Omental fat pad (tissue), 4 donors: ENCODE results near the gene AOPEP. TPM values are rescaled to one million over a fixed set of nuclear protein-coding genes. Genes with fewer than 3 reads are reported as not detected.

Experiments
- ATAC-seq: fragments of 150-250 bp; one replicate; pipeline ENCODE4 v1.9.1; 2016; ENCODE audit warnings: mild to moderate bottlenecking, moderate library complexity; ENCODE audit not compliant: low FRiP score
- DNase-seq: peaks from one replicate; pipeline ENCODE4 v3.0.0-alpha.2; 2019; ENCODE audit warnings: low spot score
- total RNA-seq, 4 donors: library from RNA; depleted of rRNA; stranded (reverse); fragments of >200 nt; gene quantifications; one replicate each; pipeline ENCODE4 v1.1.0, GENCODE V29; 2016
- TF ChIP-seq, protein P1 (sequence below), 3 donors: fragments of 450-650 bp; IDR thresholded peaks; one replicate each; pipeline ENCODE4 v1.5.1; 2016 to 2017; ENCODE audit warnings: antibody characterized with exemption in 3 of 3, mild to moderate bottlenecking in 3 of 3, moderate library complexity in 2 of 3

The AOPEP gene
- total RNA-seq, 4 donors from 2014 or later = 45.9 to 102 (median 55.1) TPM

DNA sequence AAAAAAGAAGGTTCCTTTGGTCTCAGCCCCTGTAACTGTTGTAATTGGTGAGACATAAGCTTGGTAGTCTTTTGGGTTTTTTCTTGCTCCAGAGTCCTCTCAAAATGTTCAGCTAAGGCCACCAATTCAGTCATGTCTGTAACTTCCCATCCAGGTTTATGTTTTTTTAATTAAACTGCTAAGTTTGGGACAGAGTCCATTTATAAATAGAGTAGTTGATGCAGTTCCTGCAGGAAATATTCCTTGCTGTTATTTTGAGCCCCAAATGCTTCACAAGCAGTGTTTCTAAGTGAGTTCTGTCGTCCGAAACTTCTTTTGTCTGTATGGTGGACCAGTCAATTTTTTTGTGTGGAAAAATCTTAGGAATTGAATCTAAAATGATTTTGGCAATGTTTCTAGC lies 155.0 kb downstream of the AOPEP start:
- DNase-seq (no peak), ATAC-seq (no peak)
- TF ChIP-seq, protein P1, sequence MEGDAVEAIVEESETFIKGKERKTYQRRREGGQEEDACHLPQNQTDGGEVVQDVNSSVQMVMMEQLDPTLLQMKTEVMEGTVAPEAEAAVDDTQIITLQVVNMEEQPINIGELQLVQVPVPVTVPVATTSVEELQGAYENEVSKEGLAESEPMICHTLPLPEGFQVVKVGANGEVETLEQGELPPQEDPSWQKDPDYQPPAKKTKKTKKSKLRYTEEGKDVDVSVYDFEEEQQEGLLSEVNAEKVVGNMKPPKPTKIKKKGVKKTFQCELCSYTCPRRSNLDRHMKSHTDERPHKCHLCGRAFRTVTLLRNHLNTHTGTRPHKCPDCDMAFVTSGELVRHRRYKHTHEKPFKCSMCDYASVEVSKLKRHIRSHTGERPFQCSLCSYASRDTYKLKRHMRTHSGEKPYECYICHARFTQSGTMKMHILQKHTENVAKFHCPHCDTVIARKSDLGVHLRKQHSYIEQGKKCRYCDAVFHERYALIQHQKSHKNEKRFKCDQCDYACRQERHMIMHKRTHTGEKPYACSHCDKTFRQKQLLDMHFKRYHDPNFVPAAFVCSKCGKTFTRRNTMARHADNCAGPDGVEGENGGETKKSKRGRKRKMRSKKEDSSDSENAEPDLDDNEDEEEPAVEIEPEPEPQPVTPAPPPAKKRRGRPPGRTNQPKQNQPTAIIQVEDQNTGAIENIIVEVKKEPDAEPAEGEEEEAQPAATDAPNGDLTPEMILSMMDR (IDR thresholded peaks at IDR 0.05) = no peak

DNA sequence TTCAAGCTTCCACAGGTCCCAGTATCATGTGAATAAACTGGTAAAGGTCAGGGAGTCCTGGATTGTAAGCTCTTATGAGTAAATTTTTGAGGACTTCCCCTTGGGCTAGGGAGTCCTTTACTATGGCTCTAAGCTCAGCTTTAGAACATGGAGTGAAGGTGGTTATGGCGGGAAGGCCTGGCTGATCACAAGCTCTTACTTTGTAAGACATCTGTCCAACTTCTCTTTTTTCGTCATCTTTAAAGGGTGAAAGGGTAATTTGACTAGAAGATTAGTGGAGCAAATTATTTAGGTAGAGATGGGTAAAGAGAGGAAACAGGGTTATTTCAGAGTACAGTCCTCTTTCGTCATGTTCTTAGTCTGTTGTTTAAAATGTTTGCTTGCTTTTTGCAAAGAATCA lies 155.4 kb downstream of the AOPEP start:
- no peak for ATAC-seq
- TF ChIP-seq, protein P1 (IDR thresholded peaks at IDR 0.05) = no peak
- DNase-seq = no peak

DNA sequence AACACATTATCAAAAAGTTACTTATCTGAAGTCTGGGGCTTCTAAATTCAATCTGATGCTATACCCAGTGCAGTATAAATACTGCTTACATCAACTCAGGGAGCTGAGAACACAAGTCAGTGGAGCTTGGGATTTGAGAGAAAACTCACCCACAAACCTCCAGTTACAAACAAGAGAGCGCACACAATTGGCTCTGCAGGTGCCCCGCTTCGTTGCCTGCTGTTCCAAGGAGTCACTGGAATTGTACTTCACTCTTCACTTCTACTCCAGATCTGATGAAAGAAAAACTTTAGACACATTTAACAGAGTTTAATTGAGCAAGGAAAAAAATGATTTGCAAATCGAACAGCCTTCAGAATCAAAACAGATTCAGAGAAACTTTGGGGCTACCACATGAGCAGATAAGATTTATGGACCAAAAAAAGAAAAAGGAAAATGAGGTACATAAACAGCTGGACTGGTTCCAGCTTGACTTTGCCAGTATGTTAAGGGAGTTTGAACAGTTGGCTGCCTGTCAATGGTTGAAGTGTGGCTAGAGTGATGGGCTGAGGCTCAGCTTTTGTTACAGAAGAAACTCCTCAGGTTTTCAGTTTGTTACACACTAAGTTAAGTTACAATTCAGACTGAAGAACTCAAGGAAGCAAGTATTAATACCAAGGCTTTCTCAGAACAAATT lies 156.6 kb downstream of the AOPEP start:
- TF ChIP-seq, protein P1 (IDR thresholded peaks at IDR 0.05) = no peak
- DNase-seq (no peak), ATAC-seq (no peak)

DNA sequence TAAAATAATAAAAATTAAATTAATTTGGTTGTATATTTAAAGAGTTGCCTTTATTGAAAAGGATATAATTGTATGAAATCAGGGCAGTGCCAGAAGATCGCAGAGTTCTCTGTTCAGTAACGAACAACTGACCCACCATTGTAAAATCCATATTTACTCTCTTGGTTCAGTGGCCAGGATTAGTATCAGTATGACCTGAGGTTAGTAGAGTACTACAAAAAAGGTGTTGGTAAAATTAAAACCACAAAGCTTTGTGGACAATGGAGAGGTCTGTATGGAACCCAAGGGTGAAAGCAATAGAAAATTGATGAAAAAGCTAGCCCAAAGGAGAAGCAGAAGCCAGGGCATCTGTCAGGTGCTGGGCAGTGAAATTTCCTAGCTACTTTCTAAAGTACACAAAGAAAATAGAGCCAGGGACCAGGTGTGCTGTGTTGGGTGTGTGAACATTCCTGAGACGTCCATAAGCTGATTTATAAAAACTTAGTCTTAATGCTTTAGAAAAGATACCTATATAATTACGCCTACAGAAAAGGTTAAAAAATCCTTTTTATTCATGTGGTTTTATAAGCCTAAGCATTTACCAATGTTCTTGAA lies 159.5 kb downstream of the AOPEP start:
- TF ChIP-seq, protein P1 (IDR thresholded peaks at IDR 0.05) = no peak
- DNase-seq (no peak), ATAC-seq (no peak)

DNA sequence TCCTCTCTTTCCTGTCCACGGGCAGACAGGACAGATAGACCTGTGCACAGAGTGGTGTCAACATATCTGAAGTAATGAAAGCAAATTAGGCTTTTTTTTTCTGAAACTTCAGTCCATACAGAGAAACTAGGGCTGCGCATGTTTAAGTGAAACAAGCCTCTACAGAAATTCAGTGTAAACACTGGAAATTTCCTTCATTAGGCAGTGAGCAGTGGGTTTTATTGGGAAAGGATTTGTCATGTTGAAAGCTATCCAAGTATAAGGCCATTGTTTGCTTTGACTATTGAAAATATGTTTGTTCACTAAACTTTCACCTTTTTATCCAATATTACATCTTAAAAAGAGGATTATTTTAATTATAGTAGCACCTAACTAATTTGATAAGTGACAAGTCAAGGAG lies 161.2 kb downstream of the AOPEP start:
- DNase-seq (no peak), ATAC-seq (no peak)
- TF ChIP-seq, protein P1 (IDR thresholded peaks at IDR 0.05) = no peak

DNA sequence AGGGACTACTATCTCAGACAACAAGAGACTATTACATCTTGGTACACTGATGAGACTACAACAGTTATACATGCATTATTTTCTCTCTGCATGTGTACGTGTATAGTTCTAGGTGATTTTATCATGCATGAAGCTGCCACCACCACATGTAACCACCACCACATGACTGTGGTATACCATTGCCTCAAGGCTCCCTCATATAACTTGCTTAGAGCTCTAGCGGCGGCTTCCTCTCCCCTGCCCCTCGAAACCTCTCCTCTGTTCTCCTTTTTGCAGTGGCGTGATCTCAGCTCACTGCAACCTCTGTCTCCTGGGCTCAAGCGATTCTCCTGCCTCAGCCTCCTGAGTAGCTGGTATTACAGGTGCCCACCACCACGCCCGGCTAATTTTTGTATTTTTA lies 162.3 kb downstream of the AOPEP start:
- ATAC-seq (no peak), DNase-seq (no peak)
- TF ChIP-seq, protein P1 (IDR thresholded peaks at IDR 0.05) = no peak

DNA sequence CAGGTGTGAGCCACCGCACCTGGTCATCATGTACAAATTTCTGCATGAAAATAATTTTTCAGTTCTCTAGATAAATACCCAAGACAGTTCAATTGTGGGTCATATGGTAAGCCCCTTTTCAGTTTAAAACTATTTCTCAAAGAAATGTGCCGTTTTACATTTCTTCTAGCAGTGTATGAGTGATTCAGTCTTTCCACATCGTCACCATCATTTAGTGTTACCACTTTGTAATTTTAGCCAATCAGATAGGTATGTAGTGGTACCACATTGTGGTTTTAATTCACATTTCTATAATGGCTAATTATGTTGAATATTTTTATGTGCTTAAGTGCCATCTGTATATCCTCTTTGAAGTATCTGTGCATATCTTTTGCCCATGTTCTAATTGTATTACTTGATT lies 163.1 kb downstream of the AOPEP start:
- TF ChIP-seq, protein P1 (IDR thresholded peaks at IDR 0.05) = no peak
- ATAC-seq (no peak), DNase-seq (no peak)
